Loucy (cell line): ENCODE results near the gene SNAPC4.

Experiments
- EZH2phosphoT487 ChIP-seq: fragments of 200-600 bp; IDR thresholded peaks from 2 replicates; pipeline ENCODE4 v1.6.1; 2018; ENCODE audit warnings: antibody characterized with exemption, mild to moderate bottlenecking, moderate library complexity, borderline replicate concordance
- TF ChIP-seq, protein P1 (sequence below): fragments of 200-600 bp; sonication (generic); conservative IDR thresholded peaks from 2 replicates; pipeline ENCODE4 v1.5.1; 2014; ENCODE audit warnings: mild to moderate bottlenecking, antibody characterized with exemption, low read length

DNA sequence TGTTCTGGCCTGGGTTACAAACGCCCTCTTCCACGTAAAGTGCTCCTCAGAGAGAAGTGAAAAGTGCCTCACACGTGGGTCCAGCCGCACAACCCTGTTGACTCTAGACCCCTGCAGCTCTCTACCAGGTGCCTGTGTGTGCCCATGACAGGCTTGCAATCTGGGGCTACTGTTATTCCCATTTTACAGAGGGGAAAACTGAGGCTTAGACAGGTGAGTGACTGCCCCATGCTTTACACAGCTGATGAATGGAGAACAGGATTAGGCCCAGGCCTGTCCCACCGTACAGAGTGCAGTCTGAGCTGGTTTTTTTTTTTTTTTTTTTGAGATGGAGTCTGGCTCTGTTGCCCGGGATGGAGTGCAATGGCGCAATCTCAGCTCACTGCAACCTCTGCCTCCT is 45.8 kb upstream of the SNAPC4 start:
- TF ChIP-seq, protein P1, sequence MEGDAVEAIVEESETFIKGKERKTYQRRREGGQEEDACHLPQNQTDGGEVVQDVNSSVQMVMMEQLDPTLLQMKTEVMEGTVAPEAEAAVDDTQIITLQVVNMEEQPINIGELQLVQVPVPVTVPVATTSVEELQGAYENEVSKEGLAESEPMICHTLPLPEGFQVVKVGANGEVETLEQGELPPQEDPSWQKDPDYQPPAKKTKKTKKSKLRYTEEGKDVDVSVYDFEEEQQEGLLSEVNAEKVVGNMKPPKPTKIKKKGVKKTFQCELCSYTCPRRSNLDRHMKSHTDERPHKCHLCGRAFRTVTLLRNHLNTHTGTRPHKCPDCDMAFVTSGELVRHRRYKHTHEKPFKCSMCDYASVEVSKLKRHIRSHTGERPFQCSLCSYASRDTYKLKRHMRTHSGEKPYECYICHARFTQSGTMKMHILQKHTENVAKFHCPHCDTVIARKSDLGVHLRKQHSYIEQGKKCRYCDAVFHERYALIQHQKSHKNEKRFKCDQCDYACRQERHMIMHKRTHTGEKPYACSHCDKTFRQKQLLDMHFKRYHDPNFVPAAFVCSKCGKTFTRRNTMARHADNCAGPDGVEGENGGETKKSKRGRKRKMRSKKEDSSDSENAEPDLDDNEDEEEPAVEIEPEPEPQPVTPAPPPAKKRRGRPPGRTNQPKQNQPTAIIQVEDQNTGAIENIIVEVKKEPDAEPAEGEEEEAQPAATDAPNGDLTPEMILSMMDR, result no peak
- TF ChIP-seq EZH2phosphoT487, result no peak
